ENCODE results near the gene SLC38A5.

DNA sequence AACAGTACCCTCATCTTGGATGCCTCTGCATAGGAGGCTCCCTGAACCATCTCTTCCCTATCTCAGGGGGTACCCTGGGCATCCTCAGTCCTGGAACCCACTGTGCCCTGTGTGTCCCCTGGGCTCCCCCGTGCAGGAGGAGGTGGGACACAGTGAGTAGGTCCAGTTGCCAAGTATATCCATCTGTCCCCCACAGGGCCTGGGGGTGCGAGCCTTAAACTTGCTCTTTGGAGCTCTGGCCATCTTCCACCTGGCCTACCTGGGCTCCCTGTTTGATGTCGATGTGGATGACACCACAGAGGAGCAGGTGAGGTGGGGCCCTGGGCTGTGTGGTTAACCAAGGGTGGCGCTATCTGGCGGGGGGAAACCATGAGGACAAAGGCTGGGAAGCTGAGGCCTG lies 46.9 kb upstream of the SLC38A5 start:
- TF ChIP-seq POLR2A (IDR thresholded peaks at IDR 0.05; ENCODE audit: low read depth, low read length) = no peak
- TF ChIP-seq TAF1 (IDR thresholded peaks at IDR 0.05; ENCODE audit: low read depth, low read length) = no peak
- no peak for TF ChIP-seq PAX5 (IDR thresholded peaks at IDR 0.05; ENCODE audit: insufficient read depth, low read length, severe bottlenecking)
- TF ChIP-seq POLR2AphosphoS5 (IDR thresholded peaks at IDR 0.05; ENCODE audit: low read depth, low read length) = no peak
- TF ChIP-seq SPI1 (IDR thresholded peaks at IDR 0.05; ENCODE audit: low read depth, low read length) = no peak
- no peak for TF ChIP-seq POU2F2 (IDR thresholded peaks at IDR 0.05; ENCODE audit: low read depth, low read length)
